ENCODE data around the gene GRWD1. TPM values are rescaled to one million over a fixed set of nuclear protein-coding genes. Genes with fewer than 3 reads are reported as not detected.

The GRWD1 gene
- total RNA-seq, 2 experiments from 2014 or later = 21.4 to 21.7 TPM

GRCh38 chr19:48415395-48415794 is 30.4 kb upstream of the GRWD1 start:
- DNase-seq = peak; percentile 50 to 90 (median 68)
- Histone ChIP-seq H3K27ac (ENCODE audit: low read depth in 1 of 2, low read length in 2 of 2) (no peak overlapping the region), H3K4me3 (ENCODE audit: low read length) (peak overlapping the region; percentile 49), H3K4me1 (ENCODE audit: insufficient read depth, low read length) (peaks cover 36% of the 10 kb centered on the region), H3K36me3 (ENCODE audit: insufficient read depth, low read length) (no peaks in the 10 kb centered on the region), H3K27me3 (ENCODE audit: control insufficient read depth in 1 of 2, insufficient read depth in 2 of 2, low read length in 2 of 2) (peaks cover 0 to 11% of the 10 kb centered on the region in 2 experiments), H3K9me3 (ENCODE audit: control insufficient read depth in 1 of 2, insufficient read depth in 1 of 2, low read length in 2 of 2) (peaks cover 0 to 5% of the 10 kb centered on the region in 2 experiments)
- intact Hi-C loops (cut with DNase I, micrococcal nuclease) = loop anchor here in 1 of 2 experiments (2.0 kb wide), 1 partner anchor 29 kb away; the partner anchor contains the start of gene GRWD1
- peak; percentile 74 for ATAC-seq (ENCODE audit: poor library complexity)
- H3K4me3 Mint-ChIP-seq = peak overlapping the region; percentile 34
- peaks cover 29% of the 10 kb centered on the region for H3K4me1 Mint-ChIP-seq (ENCODE audit: low read depth)
- H3K27ac Mint-ChIP-seq = no peak overlapping the region
- no peaks in the 10 kb centered on the region for H3K36me3 Mint-ChIP-seq (ENCODE audit: low read depth)
- ChIA-PET CTCF (interaction anchor here (1.2 to 2.7 kb wide), 2 partner anchors 24 to 74 kb away, joined by 3 to 10 read pairs; partner anchors contain the start of gene KDELR1), POLR2A (interaction anchor here (0.9 to 1.3 kb wide), 3 partner anchors 16 to 94 kb away, joined by 3 to 4 read pairs (median 3); a partner anchor contains a TSS)
- no peaks in the 10 kb centered on the region for H3K9me3 Mint-ChIP-seq
- TF ChIP-seq CTCF (IDR thresholded peaks at IDR 0.05) = no peak
- peaks cover 22% of the 10 kb centered on the region for H3K27me3 Mint-ChIP-seq

- peaks cover 22% of the 10 kb centered on the region for H3K27me3 Mint-ChIP-seq
- H3K27ac ChIP-seq (ENCODE audit: low read depth in 1 of 2, low read length in 2 of 2) = no peak overlapping the region
- peak overlapping the region; percentile 12 for H3K4me3 ChIP-seq (ENCODE audit: low read length)
- H3K27ac Mint-ChIP-seq = no peak overlapping the region
- peaks cover 36% of the 10 kb centered on the region for H3K4me1 ChIP-seq (ENCODE audit: insufficient read depth, low read length)
- no peaks in the 10 kb centered on the region for H3K36me3 Mint-ChIP-seq (ENCODE audit: low read depth)
- peaks cover 0 to 5% of the 10 kb centered on the region in 2 experiments for H3K9me3 ChIP-seq (ENCODE audit: control insufficient read depth in 1 of 2, insufficient read depth in 1 of 2, low read length in 2 of 2)
- ATAC-seq (ENCODE audit: poor library complexity) (no peak), DNase-seq (no peak)
- peaks cover 29% of the 10 kb centered on the region for H3K4me1 Mint-ChIP-seq (ENCODE audit: low read depth)
- peaks cover 0 to 11% of the 10 kb centered on the region in 2 experiments for H3K27me3 ChIP-seq (ENCODE audit: control insufficient read depth in 1 of 2, insufficient read depth in 2 of 2, low read length in 2 of 2)
- ChIA-PET POLR2A (interaction anchor here (0.8 kb wide), 1 partner anchor 30 kb away, joined by 4 read pairs; no protein-coding TSS in a partner anchor), CTCF (interaction anchor here (1.2 to 1.9 kb wide), 2 partner anchors 24 to 74 kb away, joined by 3 to 5 read pairs; partner anchors contain the start of gene KDELR1)
- TF ChIP-seq CTCF (IDR thresholded peaks at IDR 0.05) = no peak
- H3K9me3 Mint-ChIP-seq = no peaks in the 10 kb centered on the region
- intact Hi-C loops (cut with DNase I, micrococcal nuclease) = loop anchor here in 1 of 2 experiments (2.0 kb wide), 1 partner anchor 29 kb away; the partner anchor contains the start of gene GRWD1
- H3K4me3 Mint-ChIP-seq = no peak overlapping the region
- H3K36me3 ChIP-seq (ENCODE audit: insufficient read depth, low read length) = no peaks in the 10 kb centered on the region
Observed at GRCh38 chr19:48415806-48416221, 30.0 kb upstream of the GRWD1 start.

GRCh38 chr19:48417421-48417820 is 28.4 kb upstream of the GRWD1 start:
- Histone ChIP-seq H3K9me3 (ENCODE audit: control insufficient read depth in 1 of 2, insufficient read depth in 1 of 2, low read length in 2 of 2) (peaks cover 0 to 5% of the 10 kb centered on the region in 2 experiments), H3K4me1 (ENCODE audit: insufficient read depth, low read length) (peaks cover 36% of the 10 kb centered on the region), H3K27me3 (ENCODE audit: control insufficient read depth in 1 of 2, insufficient read depth in 2 of 2, low read length in 2 of 2) (peaks cover 0 to 11% of the 10 kb centered on the region in 2 experiments), H3K4me3 (ENCODE audit: low read length) (no peak overlapping the region), H3K27ac (ENCODE audit: low read depth in 1 of 2, low read length in 2 of 2) (no peak overlapping the region), H3K36me3 (ENCODE audit: insufficient read depth, low read length) (no peaks in the 10 kb centered on the region)
- no peak for ATAC-seq (ENCODE audit: poor library complexity)
- intact Hi-C loops (cut with DNase I, micrococcal nuclease) = no loop called here
- no peaks in the 10 kb centered on the region for H3K36me3 Mint-ChIP-seq (ENCODE audit: low read depth)
- no peak for DNase-seq
- TF ChIP-seq CTCF (IDR thresholded peaks at IDR 0.05) = no peak
- H3K27me3 Mint-ChIP-seq = peaks cover 22% of the 10 kb centered on the region
- peaks cover 29% of the 10 kb centered on the region for H3K4me1 Mint-ChIP-seq (ENCODE audit: low read depth)
- ChIA-PET POLR2A (no interaction called here), CTCF (interaction anchor here (1.9 kb wide), 1 partner anchor 26 kb away, joined by 5 read pairs; the partner anchor contains the start of gene KDELR1)
- no peak overlapping the region for H3K27ac Mint-ChIP-seq
- no peak overlapping the region for H3K4me3 Mint-ChIP-seq
- no peaks in the 10 kb centered on the region for H3K9me3 Mint-ChIP-seq

Data from CD4-positive, alpha-beta T cell (primary cell).